GM12801 (cell line): ENCODE results near the gene MYCBP2.

ENCODE experiments used
- CTCF ChIP-seq: IDR thresholded peaks from one replicate; pipeline ENCODE4 v1.5.1; 2011; ENCODE audit warnings: control low read depth; ENCODE audit not compliant: insufficient read length; ENCODE audit errors: extremely low read depth

MYCBP2 gene

GRCh38 chr13:77310579-77311279, 16.2 kb downstream of the MYCBP2 start:
- no peak for TF ChIP-seq CTCF

DNA sequence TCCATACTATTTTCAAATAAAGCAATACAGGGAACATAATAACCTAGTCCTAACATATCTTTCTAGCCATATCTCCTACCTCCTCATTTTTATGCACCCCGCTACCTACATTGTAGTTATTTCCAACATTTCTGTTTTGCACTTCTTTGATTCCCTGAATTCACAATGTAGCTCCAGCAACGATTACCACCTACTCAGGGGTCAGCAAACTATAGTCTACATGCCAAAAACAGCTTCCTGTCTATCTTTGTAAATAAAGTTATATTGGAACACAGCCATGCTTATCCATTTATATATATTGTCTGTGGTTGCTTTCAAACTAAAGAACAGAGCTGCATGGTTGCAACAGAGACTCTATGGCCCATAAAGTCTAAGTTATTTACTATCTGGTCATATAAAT, 16.7 kb downstream of the MYCBP2 start:
- TF ChIP-seq CTCF: no peak

- TF ChIP-seq CTCF: no peak
These were observed 17.6 kb downstream of the MYCBP2 start for GRCh38 chr13:77309254-77309653.

GRCh38 chr13:77306458-77306857, 20.4 kb downstream of the MYCBP2 start:
- TF ChIP-seq CTCF: no peak

GRCh38 chr13:77305266-77305665, 21.6 kb downstream of the MYCBP2 start:
- TF ChIP-seq CTCF: no peak

DNA sequence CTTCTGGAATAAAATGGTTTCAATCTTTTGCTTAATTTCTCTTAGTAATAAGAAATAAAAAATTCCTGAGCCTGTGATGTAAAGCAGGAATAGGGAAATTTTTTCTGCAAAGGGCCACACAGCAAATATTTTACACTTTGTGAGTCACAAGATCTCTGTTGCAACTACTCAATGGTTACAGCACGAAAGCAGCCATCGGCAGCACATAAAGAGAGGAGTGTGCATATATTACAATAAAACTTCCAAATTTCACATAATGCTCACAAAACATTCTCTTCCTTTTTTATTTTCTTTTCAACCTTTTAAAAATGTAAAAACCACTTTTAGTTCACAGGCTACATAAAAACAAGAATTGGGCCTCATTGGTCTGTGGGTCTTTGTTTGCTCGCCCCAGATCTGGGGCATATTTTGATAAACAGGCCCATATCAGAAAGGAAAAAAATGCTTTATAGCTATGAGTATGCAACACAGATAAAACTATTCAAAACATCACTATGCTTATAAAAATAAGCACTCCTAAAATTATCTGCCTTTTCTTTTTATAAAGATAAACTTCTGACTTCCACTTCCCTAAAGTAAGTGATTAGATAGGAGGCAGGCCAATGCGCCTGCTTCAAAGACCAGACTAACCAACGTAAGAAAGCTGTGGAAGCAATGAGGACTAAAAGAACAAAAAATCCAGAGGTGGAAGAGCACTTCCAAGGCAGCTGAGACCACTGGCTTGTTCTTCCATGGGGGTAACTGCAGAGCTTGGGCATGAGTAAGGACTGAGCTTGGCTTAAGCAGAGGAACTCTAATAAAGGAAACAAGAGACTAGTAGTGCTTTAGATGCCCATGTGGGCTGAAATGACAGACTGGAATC, 26.5 kb downstream of the MYCBP2 start:
- no peak for TF ChIP-seq CTCF

- TF ChIP-seq CTCF: no peak
These were observed 27.3 kb downstream of the MYCBP2 start for GRCh38 chr13:77299587-77299986.
